ENCODE measurements around the gene SLC36A2. TPM values are rescaled to one million over a fixed set of nuclear protein-coding genes. Genes with fewer than 3 reads are reported as not detected.

The SLC36A2 gene
- total and polyA plus RNA-seq, 2 experiments from 2014 or later = 0.30 TPM; not detected in 1

- no peak for TF ChIP-seq EZH2phosphoT487 (IDR thresholded peaks at IDR 0.05; ENCODE audit: low read depth, severe bottlenecking, unreplicated experiment)
- no peak for TF ChIP-seq EZH2 (IDR thresholded peaks at IDR 0.05; ENCODE audit: borderline replicate concordance)
- no peak for TF ChIP-seq CTCF (IDR thresholded peaks at IDR 0.05; ENCODE audit: poor library complexity)
- peaks cover 4% of the 10 kb centered on the region for H3K27me3 ChIP-seq
- H3K9me2 ChIP-seq (replicated peaks; ENCODE audit: insufficient read depth) = no peaks in the 10 kb centered on the region
- H3K4me1 ChIP-seq (ENCODE audit: insufficient read depth) = peaks cover 1% of the 10 kb centered on the region
- WGBS (ENCODE audit: low lambda C conversion rate, missing lambda C conversion rate) = 84% methylated on average over 3 of the region's 3 CpGs
- H3K9me3 ChIP-seq (ENCODE audit: low read depth) = no peaks in the 10 kb centered on the region
- H3K36me3 ChIP-seq (replicated peaks; ENCODE audit: insufficient read depth, low read depth) = no peaks in the 10 kb centered on the region
- H3K4me2 ChIP-seq = no peak overlapping the region
- H2AFZ ChIP-seq = no peak overlapping the region
- DNase-seq (ENCODE audit: low spot score) = no peak
- H3K4me3 ChIP-seq = no peak overlapping the region
- no peaks in the 10 kb centered on the region for H4K20me1 ChIP-seq (ENCODE audit: insufficient read depth, poor library complexity, severe bottlenecking)
- H3K27ac ChIP-seq = no peak overlapping the region
- H3K79me2 ChIP-seq = no peaks in the 10 kb centered on the region
Measured at GRCh38 chr5:151340004-151340403, 7.4 kb downstream of the SLC36A2 start.

DNA sequence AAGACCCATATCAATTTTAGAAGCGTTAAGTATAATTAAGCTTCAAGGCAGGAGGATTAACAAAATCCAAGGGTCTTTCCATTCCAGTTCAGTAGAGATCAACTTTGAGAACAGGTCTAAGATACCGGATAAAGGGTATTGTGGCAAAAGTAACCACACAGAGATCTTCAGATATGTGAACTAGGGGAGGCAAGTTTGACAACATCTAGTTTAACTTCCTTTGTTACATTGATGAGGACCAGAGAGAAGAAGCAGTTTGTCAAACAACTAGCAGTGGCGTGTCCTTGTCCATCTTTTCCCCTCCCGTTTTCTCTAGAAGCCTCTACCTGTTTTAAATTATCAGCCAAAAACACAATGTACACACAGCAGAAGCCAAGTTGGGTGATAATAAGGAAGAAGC, 8.6 kb downstream of the SLC36A2 start:
- no peak overlapping the region for H3K4me2 ChIP-seq
- no peaks in the 10 kb centered on the region for H3K4me1 ChIP-seq (ENCODE audit: insufficient read depth)
- H3K27me3 ChIP-seq = peaks cover 4% of the 10 kb centered on the region
- H3K9me2 ChIP-seq (replicated peaks; ENCODE audit: insufficient read depth) = no peaks in the 10 kb centered on the region
- H3K4me3 ChIP-seq = no peak overlapping the region
- H2AFZ ChIP-seq = no peak overlapping the region
- DNase-seq (ENCODE audit: low spot score) = no peak
- H3K27ac ChIP-seq = no peak overlapping the region
- H3K36me3 ChIP-seq (replicated peaks; ENCODE audit: insufficient read depth, low read depth) = no peaks in the 10 kb centered on the region
- H4K20me1 ChIP-seq (ENCODE audit: insufficient read depth, poor library complexity, severe bottlenecking) = no peaks in the 10 kb centered on the region
- no peaks in the 10 kb centered on the region for H3K9me3 ChIP-seq (ENCODE audit: low read depth)
- H3K79me2 ChIP-seq = no peaks in the 10 kb centered on the region
- TF ChIP-seq EZH2 (IDR thresholded peaks at IDR 0.05; ENCODE audit: borderline replicate concordance) (no peak), EZH2phosphoT487 (IDR thresholded peaks at IDR 0.05; ENCODE audit: low read depth, severe bottlenecking, unreplicated experiment) (no peak), CTCF (IDR thresholded peaks at IDR 0.05; ENCODE audit: poor library complexity) (no peak)
- WGBS (ENCODE audit: low lambda C conversion rate, missing lambda C conversion rate) = 65% methylated on average over 4 of the region's 4 CpGs

DNA sequence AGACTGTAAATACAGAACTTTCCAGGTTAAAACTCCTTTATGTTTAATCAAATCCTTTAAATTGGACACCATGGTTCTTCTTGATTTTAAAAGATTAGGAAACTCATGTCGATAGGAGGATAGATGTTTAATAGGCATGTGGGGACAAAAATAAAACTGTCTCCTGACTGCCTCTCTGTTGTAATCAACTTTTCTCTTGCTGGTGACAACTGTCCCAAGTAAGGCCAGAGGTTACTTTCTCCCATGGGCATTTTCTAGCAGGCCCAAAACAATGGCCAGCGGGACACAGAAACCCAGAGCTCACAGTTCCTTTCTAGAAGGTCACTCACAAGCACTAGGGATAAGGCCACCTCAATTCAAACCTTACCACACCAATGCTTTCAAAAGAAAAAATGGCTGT, 14.5 kb downstream of the SLC36A2 start:
- Histone ChIP-seq H3K79me2 (no peaks in the 10 kb centered on the region), H3K9me2 (replicated peaks; ENCODE audit: insufficient read depth) (no peaks in the 10 kb centered on the region), H3K27ac (no peak overlapping the region), H4K20me1 (ENCODE audit: insufficient read depth, poor library complexity, severe bottlenecking) (no peaks in the 10 kb centered on the region), H3K36me3 (replicated peaks; ENCODE audit: insufficient read depth, low read depth) (no peaks in the 10 kb centered on the region), H3K9me3 (ENCODE audit: low read depth) (no peaks in the 10 kb centered on the region), H3K4me3 (no peak overlapping the region), H3K27me3 (no peaks in the 10 kb centered on the region), H2AFZ (no peak overlapping the region), H3K4me1 (ENCODE audit: insufficient read depth) (no peaks in the 10 kb centered on the region), H3K4me2 (no peak overlapping the region)
- DNase-seq (ENCODE audit: low spot score) = no peak
- TF ChIP-seq CTCF (IDR thresholded peaks at IDR 0.05; ENCODE audit: poor library complexity) (no peak), EZH2 (IDR thresholded peaks at IDR 0.05; ENCODE audit: borderline replicate concordance) (no peak), EZH2phosphoT487 (IDR thresholded peaks at IDR 0.05; ENCODE audit: low read depth, severe bottlenecking, unreplicated experiment) (no peak)
- WGBS (ENCODE audit: low lambda C conversion rate, missing lambda C conversion rate) = 96% methylated on average over 2 of the region's 2 CpGs

- Histone ChIP-seq H3K4me2 (no peak overlapping the region), H3K4me3 (no peak overlapping the region), H3K27ac (no peak overlapping the region), H3K79me2 (no peaks in the 10 kb centered on the region), H3K4me1 (ENCODE audit: insufficient read depth) (no peaks in the 10 kb centered on the region), H3K36me3 (replicated peaks; ENCODE audit: insufficient read depth, low read depth) (no peaks in the 10 kb centered on the region), H3K9me3 (ENCODE audit: low read depth) (no peaks in the 10 kb centered on the region), H2AFZ (no peak overlapping the region), H3K27me3 (no peaks in the 10 kb centered on the region), H4K20me1 (ENCODE audit: insufficient read depth, poor library complexity, severe bottlenecking) (no peaks in the 10 kb centered on the region), H3K9me2 (replicated peaks; ENCODE audit: insufficient read depth) (no peaks in the 10 kb centered on the region)
- DNase-seq (ENCODE audit: low spot score) = no peak
- 97% methylated on average over 4 of the region's 4 CpGs for WGBS (ENCODE audit: low lambda C conversion rate, missing lambda C conversion rate)
- TF ChIP-seq EZH2 (IDR thresholded peaks at IDR 0.05; ENCODE audit: borderline replicate concordance) (no peak), CTCF (IDR thresholded peaks at IDR 0.05; ENCODE audit: poor library complexity) (no peak), EZH2phosphoT487 (IDR thresholded peaks at IDR 0.05; ENCODE audit: low read depth, severe bottlenecking, unreplicated experiment) (no peak)
Measured at GRCh38 chr5:151328734-151329133, 18.6 kb downstream of the SLC36A2 start.
